Activated CD4-positive, alpha-beta T cell treated with anti-CD3 and anti-CD28 coated beads, Interleukin-2, Interleukin-4, amounts not matched to agents 100 ng/mL and 50 ng/mL, durations not matched to agents 16 hours and 8 hours (primary cell): ENCODE measurements around the gene SIRPB2.
"Not testable (repeated sequence)": the region's sequence is repeated elsewhere in the genome, so short reads cannot be mapped to it uniquely, and the experiment has no call there.

Source experiments
- DNase-seq: peaks from one replicate; pipeline ENCODE4 v3.0.0-alpha.2; 2020; ENCODE audit warnings: low spot score

Gene SIRPB2

GRCh38 chr20:1499528-1500420 lies 8.6 kb upstream of the SIRPB2 start:
- no peak for DNase-seq

GRCh38 chr20:1497371-1497770 lies 6.2 kb upstream of the SIRPB2 start:
- DNase-seq, result not testable (repeated sequence)

GRCh38 chr20:1496930-1497329 lies 5.7 kb upstream of the SIRPB2 start:
- DNase-seq, result no peak

GRCh38 chr20:1494436-1494835 lies 3.2 kb upstream of the SIRPB2 start:
- no peak for DNase-seq

- DNase-seq, result no peak
Observed at GRCh38 chr20:1493536-1493935, 2.3 kb upstream of the SIRPB2 start.

- DNase-seq, result no peak
Observed at GRCh38 chr20:1491860-1492642, 831 bp upstream of the SIRPB2 start.

- DNase-seq, result no peak
Observed at GRCh38 chr20:1490643-1491195, 501 bp downstream of the SIRPB2 start.

- no peak for DNase-seq
Observed at GRCh38 chr20:1489764-1490436, 1.3 kb downstream of the SIRPB2 start.

GRCh38 chr20:1489325-1489724 lies 1.9 kb downstream of the SIRPB2 start:
- DNase-seq, result no peak

GRCh38 chr20:1486566-1486965 lies 4.7 kb downstream of the SIRPB2 start:
- DNase-seq, result no peak

GRCh38 chr20:1484438-1485116 lies 6.6 kb downstream of the SIRPB2 start:
- DNase-seq, result no peak

GRCh38 chr20:1479831-1480595 lies 11.2 kb downstream of the SIRPB2 start:
- DNase-seq, result no peak

- DNase-seq, result no peak
Observed at GRCh38 chr20:1478566-1478965, 12.7 kb downstream of the SIRPB2 start.

GRCh38 chr20:1477896-1478490 lies 13.2 kb downstream of the SIRPB2 start:
- no peak for DNase-seq

GRCh38 chr20:1474817-1475603 lies 16.2 kb downstream of the SIRPB2 start:
- DNase-seq, result no peak

GRCh38 chr20:1474325-1474724 lies 16.9 kb downstream of the SIRPB2 start:
- no peak for DNase-seq

GRCh38 chr20:1473246-1474220 lies 17.7 kb downstream of the SIRPB2 start:
- DNase-seq, result no peak

GRCh38 chr20:1472556-1473245 lies 18.5 kb downstream of the SIRPB2 start:
- DNase-seq, result no peak
